Stimulated activated CD4-positive, alpha-beta T cell treated with anti-CD3 and anti-CD28 coated beads, Interleukin-15, amount 100 ng/mL, for 48 hours (primary cell): ENCODE results near the gene RITA1.

ENCODE experiments used
- DNase-seq, 2 donors: peaks; one replicate each; pipeline ENCODE4 v3.0.0-alpha.2; 2020; ENCODE audit warnings: low read depth in 2 of 2

The RITA1 gene

GRCh38 chr12:113152835-113153814 lies 32.4 kb upstream of the RITA1 start:
- DNase-seq, result peak in 1 of 2 donors; percentile 56

GRCh38 chr12:113154351-113154973 lies 31.1 kb upstream of the RITA1 start:
- no peak for DNase-seq

- no peak for DNase-seq
Measured at GRCh38 chr12:113155060-113155459, 30.5 kb upstream of the RITA1 start.

- no peak for DNase-seq
Measured at GRCh38 chr12:113155646-113156045, 29.9 kb upstream of the RITA1 start.

GRCh38 chr12:113157218-113157859 lies 28.2 kb upstream of the RITA1 start:
- DNase-seq, result no peak

- no peak for DNase-seq
Measured at GRCh38 chr12:113158439-113159203, 26.9 kb upstream of the RITA1 start.

- DNase-seq, result no peak
Measured at GRCh38 chr12:113159937-113160336, 25.6 kb upstream of the RITA1 start.

GRCh38 chr12:113161415-113162016 lies 24.0 kb upstream of the RITA1 start:
- no peak for DNase-seq

- no peak for DNase-seq
Measured at GRCh38 chr12:113162102-113163029, 23.2 kb upstream of the RITA1 start.

GRCh38 chr12:113163030-113163360 lies 22.5 kb upstream of the RITA1 start:
- no peak for DNase-seq

- no peak for DNase-seq
Measured at GRCh38 chr12:113164014-113164413, 21.5 kb upstream of the RITA1 start.

GRCh38 chr12:113165521-113166450 lies 19.7 kb upstream of the RITA1 start:
- no peak for DNase-seq

GRCh38 chr12:113167868-113168267 lies 17.7 kb upstream of the RITA1 start:
- no peak for DNase-seq

- no peak for DNase-seq
Measured at GRCh38 chr12:113169697-113170096, 15.8 kb upstream of the RITA1 start.

- DNase-seq, result no peak
Measured at GRCh38 chr12:113170457-113170856, 15.1 kb upstream of the RITA1 start.

- DNase-seq, result no peak
Measured at GRCh38 chr12:113170926-113171325, 14.6 kb upstream of the RITA1 start.

- DNase-seq, result no peak
Measured at GRCh38 chr12:113171543-113171942, 14.0 kb upstream of the RITA1 start.

- no peak for DNase-seq
Measured at GRCh38 chr12:113172185-113172584, 13.3 kb upstream of the RITA1 start.

GRCh38 chr12:113173081-113173698 lies 12.3 kb upstream of the RITA1 start:
- no peak for DNase-seq
